K562 (cell line): ENCODE data around the gene NEU1. TPM values are rescaled to one million over a fixed set of nuclear protein-coding genes. Genes with fewer than 3 reads are reported as not detected.

Experiments
- EGR1 ChIP-seq: fragments of 450-650 bp; conservative IDR thresholded peaks from 2 replicates; pipeline ENCODE4 v1.6.1; 2017; ENCODE audit warnings: mild to moderate bottlenecking
- EP400 ChIP-seq: fragments of 450-650 bp; IDR thresholded peaks from 2 replicates; pipeline ENCODE4 v1.6.1; 2017; ENCODE audit warnings: antibody characterized with exemption, mild to moderate bottlenecking, moderate library complexity
- FOXO4 ChIP-seq: fragments of 450-650 bp; formaldehyde crosslinking; IDR thresholded peaks from 2 replicates; pipeline ENCODE4 v1.4.0; 2020; ENCODE audit warnings: mild to moderate bottlenecking, moderate library complexity
- KDM1A ChIP-seq, 2 experiments: fragments of 450-650 bp; IDR thresholded peaks; 2 replicates each; pipeline ENCODE4 v1.6.1; 2016; ENCODE audit warnings: mild to moderate bottlenecking in 2 of 2
- KDM5B ChIP-seq: fragments of 200-600 bp; sonication (generic); IDR thresholded peaks from 2 replicates; pipeline ENCODE4 v1.6.1; 2012; ENCODE audit warnings: low read depth, mild to moderate bottlenecking, moderate library complexity, low read length, control low read depth, inconsistent platforms; ENCODE audit not compliant: insufficient replicate concordance
- MTA2 ChIP-seq: fragments of 450-650 bp; IDR thresholded peaks from 2 replicates; pipeline ENCODE4 v1.6.1; 2016; ENCODE audit warnings: low read depth
- NFXL1 ChIP-seq: fragments of 450-650 bp; formaldehyde crosslinking; IDR thresholded peaks from 2 replicates; pipeline ENCODE4 v1.4.0; 2021; ENCODE audit warnings: mild to moderate bottlenecking
- POLR2AphosphoS2 ChIP-seq: IDR thresholded peaks from 2 replicates; pipeline ENCODE4 v1.6.1; 2012; ENCODE audit warnings: low read length, improper control_type of control experiment
- PPARD ChIP-seq: fragments of 250-450 bp; sonication (Bioruptor Pico); IDR thresholded peaks from 2 replicates; pipeline ENCODE4 v1.8.0; 2022; ENCODE audit warnings: inconsistent platforms, mild to moderate bottlenecking, moderate library complexity
- RBM15 ChIP-seq: fragments of 200-400 bp; formaldehyde crosslinking; IDR thresholded peaks from 2 replicates; pipeline ENCODE4 v1.6.1; 2018; ENCODE audit warnings: mild to moderate bottlenecking, low read length, moderate library complexity; ENCODE audit not compliant: insufficient read depth
- TBL1XR1 ChIP-seq, 2 experiments: IDR thresholded peaks; 2 replicates each; pipeline ENCODE4 v1.6.1; 2012; ENCODE audit warnings: improper control_type of control experiment in 2 of 2, low read length in 2 of 2, mild to moderate bottlenecking in 1 of 2
- YY1 ChIP-seq, 3 experiments: IDR thresholded peaks; 2 replicates each; pipeline ENCODE4 v1.6.1; 2011; ENCODE audit warnings: low read length in 2 of 3, mild to moderate bottlenecking in 2 of 3, moderate library complexity in 2 of 3, borderline replicate concordance in 1 of 3, control low read depth in 1 of 3, low read depth in 1 of 3; ENCODE audit not compliant: insufficient read depth in 3 of 3, insufficient replicate concordance in 2 of 3, control insufficient read depth in 1 of 3, insufficient read length in 1 of 3; ENCODE audit errors: extremely low read depth in 1 of 3
- ZC3H8 ChIP-seq: fragments of 450-650 bp; IDR thresholded peaks from 2 replicates; pipeline ENCODE4 v1.6.1; 2017
- ZNF699 ChIP-seq: fragments of 250-450 bp; sonication (Bioruptor Pico); IDR thresholded peaks from 2 replicates; pipeline ENCODE4 v1.8.0; 2021; ENCODE audit warnings: mild to moderate bottlenecking, moderate library complexity; ENCODE audit not compliant: insufficient replicate concordance
- ZNF764 ChIP-seq: fragments of 250-450 bp; sonication (Bioruptor Pico); IDR thresholded peaks from 2 replicates; pipeline ENCODE4 v1.4.0; 2020; ENCODE audit warnings: low read depth, mild to moderate bottlenecking, moderate library complexity
- ZNF780A ChIP-seq: fragments of 250-450 bp; sonication (Bioruptor Pico); IDR thresholded peaks from 2 replicates; pipeline ENCODE4 v1.5.0; 2021; ENCODE audit warnings: mild to moderate bottlenecking
- ZSCAN32 ChIP-seq: fragments of 450-650 bp; formaldehyde crosslinking; IDR thresholded peaks from 2 replicates; pipeline ENCODE4 v1.4.0; 2020; ENCODE audit warnings: mild to moderate bottlenecking, moderate library complexity
- polyA plus RNA-seq, 8 experiments: library from polyadenylated mRNA; depleted of rRNA in 4 of 8; stranded (reverse) in 5 of 8; unstranded in 3 of 8; fragments of >200 nt; fragmentation: Nextera tagmentation in 2 of 8; fragmentation: Illumina TruSeq in 1 of 8; extraction: Ambion mirVana in 2 of 8; extraction: Trizol in 1 of 8; gene quantifications; 2 replicates each; pipeline versions ENCODE4 v1.2.1 to v1.2.3, GENCODE V29; 2011 to 2014; ENCODE audit warnings: inconsistent platforms in 1 of 8, missing spikeins in 1 of 8
- total RNA-seq, 7 experiments: library from RNA; depleted of rRNA in 6 of 7; stranded (reverse); fragments of >200 nt in 6 of 7; fragmentation: Illumina TruSeq in 2 of 7; extraction: Trizol in 2 of 7; gene quantifications; 2 replicates each; pipeline versions ENCODE4 v1.2.1 to v1.2.3, GENCODE V29; 2011 to 2021; ENCODE audit warnings: low replicate concordance in 1 of 7
- TF ChIP-seq, protein P1 (sequence below): fragments of 250-450 bp; sonication (Bioruptor Pico); IDR thresholded peaks from 2 replicates; pipeline ENCODE4 v1.8.0; 2022; ENCODE audit warnings: moderate library complexity, mild to moderate bottlenecking, inconsistent platforms
- TF ChIP-seq, protein P2 (sequence below): fragments of 450-650 bp; IDR thresholded peaks from one replicate; pipeline ENCODE4 v1.6.1; 2018; ENCODE audit warnings: mild to moderate bottlenecking, moderate library complexity; ENCODE audit not compliant: partially characterized antibody
- TF ChIP-seq, protein P3 (sequence below): fragments of 450-650 bp; IDR thresholded peaks from 2 replicates; pipeline ENCODE4 v1.6.1; 2016; ENCODE audit warnings: low read depth, mild to moderate bottlenecking, moderate library complexity

The NEU1 gene
- total and polyA plus RNA-seq, 9 of the 15 experiments (the other 6 are each of a cell fraction or from before 2014, with no cell fraction given), result 14.8 to 67.8 (median 51.0) TPM

DNA sequence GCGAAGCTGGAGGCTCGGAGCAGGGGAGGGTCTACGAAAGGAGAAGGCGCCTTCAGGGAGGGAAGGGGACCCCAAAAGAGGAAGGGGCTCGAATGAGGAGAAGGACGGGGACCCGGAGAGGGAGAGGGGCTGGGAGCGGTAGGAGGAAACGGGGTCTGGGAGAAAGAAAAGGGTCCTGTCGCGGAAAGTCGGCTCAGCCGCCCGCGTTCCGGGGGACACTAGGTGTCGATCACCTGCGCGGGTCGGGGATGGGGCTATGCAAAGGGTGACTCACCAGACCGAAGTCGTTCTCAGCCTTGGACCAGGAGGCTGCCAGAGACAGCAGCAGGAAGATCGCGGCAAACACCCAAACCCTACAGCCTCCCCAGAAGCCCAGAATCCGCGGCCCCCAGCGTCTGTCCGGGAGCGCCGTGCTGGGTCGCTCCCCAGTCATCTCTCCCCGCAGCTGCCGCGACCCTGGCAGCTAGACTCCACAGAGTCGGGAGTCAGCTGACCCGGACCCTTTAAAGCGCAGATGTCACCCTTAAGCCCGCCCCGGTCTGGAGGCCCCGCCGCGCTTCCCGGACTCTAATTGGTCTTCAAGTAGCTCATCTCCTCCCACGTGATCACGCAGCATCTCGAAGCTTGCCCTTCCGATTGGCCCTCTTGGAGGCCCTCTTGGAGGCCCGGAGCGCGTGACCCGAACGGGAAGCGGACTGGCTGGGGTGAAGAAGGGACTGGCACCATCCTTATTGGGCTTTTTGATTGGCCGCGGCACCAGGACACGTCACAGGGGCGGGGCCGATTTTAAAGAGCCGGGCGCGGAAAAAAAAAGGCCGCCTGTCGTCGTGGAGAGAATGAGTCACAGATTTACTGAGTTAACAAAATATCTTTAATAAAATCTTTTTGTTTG is at the start of gene NEU1 (continued):
- TF ChIP-seq ZNF764 (CRISPR knock-in tag) (0 out of 2 replicates have a peak, but pooled peaks have one; percentile 48), POLR2AphosphoS2 (peak; percentile 99), ZSCAN32 (CRISPR knock-in tag) (peak; percentile 76; the same call in 1 of the 2 replicates), RBM15 (no peak), KDM1A (IDR thresholded peaks at IDR 0.05) (no peak), EP400 (peak; percentile 83), ZNF699 (CRISPR knock-in tag) (no peak), PPARD (CRISPR knock-in tag) (no peak), NFXL1 (CRISPR knock-in tag) (no peak), YY1 (IDR thresholded peaks at IDR 0.05; ENCODE audit: borderline replicate concordance in 1 of 3, control insufficient read depth in 1 of 3, extremely low read depth in 1 of 3, insufficient read depth in 3 of 3, insufficient read length in 1 of 3, insufficient replicate concordance in 2 of 3, low read depth in 1 of 3, low read length in 2 of 3) (peak in 1 of 3 experiments; percentile 67), ZC3H8 (no peak), KDM5B (peak; percentile 99), TBL1XR1 (IDR thresholded peaks at IDR 0.05; ENCODE audit: low read length in 2 of 2) (peak; percentile 72 to 78; a peak in 3 of 4 replicates), ZNF780A (CRISPR knock-in tag) (no peak), MTA2 (no peak), FOXO4 (CRISPR knock-in tag) (peak; percentile 55; the same call in 1 of the 2 replicates), EGR1 (0 out of 2 replicates have a peak, but pooled peaks have one; percentile 14)
- TF ChIP-seq, protein P1, sequence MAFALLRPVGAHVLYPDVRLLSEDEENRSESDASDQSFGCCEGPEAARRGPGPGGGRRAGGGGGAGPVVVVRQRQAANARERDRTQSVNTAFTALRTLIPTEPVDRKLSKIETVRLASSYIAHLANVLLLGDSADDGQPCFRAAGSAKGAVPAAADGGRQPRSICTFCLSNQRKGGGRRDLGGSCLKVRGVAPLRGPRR, result peak; percentile 20; the same call in 1 of the 2 replicates
- TF ChIP-seq, protein P2, sequence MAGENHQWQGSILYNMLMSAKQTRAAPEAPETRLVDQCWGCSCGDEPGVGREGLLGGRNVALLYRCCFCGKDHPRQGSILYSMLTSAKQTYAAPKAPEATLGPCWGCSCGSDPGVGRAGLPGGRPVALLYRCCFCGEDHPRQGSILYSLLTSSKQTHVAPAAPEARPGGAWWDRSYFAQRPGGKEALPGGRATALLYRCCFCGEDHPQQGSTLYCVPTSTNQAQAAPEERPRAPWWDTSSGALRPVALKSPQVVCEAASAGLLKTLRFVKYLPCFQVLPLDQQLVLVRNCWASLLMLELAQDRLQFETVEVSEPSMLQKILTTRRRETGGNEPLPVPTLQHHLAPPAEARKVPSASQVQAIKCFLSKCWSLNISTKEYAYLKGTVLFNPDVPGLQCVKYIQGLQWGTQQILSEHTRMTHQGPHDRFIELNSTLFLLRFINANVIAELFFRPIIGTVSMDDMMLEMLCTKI, result no peak
- TF ChIP-seq, protein P3, sequence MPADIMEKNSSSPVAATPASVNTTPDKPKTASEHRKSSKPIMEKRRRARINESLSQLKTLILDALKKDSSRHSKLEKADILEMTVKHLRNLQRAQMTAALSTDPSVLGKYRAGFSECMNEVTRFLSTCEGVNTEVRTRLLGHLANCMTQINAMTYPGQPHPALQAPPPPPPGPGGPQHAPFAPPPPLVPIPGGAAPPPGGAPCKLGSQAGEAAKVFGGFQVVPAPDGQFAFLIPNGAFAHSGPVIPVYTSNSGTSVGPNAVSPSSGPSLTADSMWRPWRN, result no peak; the same call in 1 of the 2 replicates
